ENCODE measurements around the gene WFDC8.

- TF ChIP-seq CTCF (IDR thresholded peaks at IDR 0.05) (no peak), POLR2AphosphoS5 (IDR thresholded peaks at IDR 0.05) (no peak), POLR2A (IDR thresholded peaks at IDR 0.05) (no peak)
These were observed 70.0 kb downstream of the WFDC8 start for GRCh38 chr20:45509091-45509490.
